Measurements from ENCODE around the gene PFDN1.

PFDN1 gene

DNA sequence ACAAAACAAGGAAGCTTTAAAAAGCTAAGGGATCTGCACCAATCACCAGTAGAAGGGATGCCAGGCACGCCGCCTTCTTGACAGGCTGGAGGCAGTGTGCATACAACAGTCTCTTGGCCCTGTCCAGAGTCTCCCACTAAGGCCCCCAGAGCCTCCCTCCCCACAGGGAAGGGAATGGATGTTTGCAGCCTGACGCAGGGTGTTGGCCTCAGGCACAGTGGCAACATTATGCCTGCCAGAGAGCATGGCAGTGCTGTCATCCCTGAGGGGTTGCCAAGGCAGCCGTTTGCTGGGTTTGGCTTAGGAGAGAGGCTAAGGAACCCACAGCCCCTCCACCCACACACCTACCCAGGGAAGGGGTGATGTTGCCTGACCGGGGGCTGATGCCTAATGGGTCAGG lies 38.7 kb upstream of the PFDN1 start:
- in situ Hi-C loops (cut with HindIII; ENCODE audit: low sequenced_read_pairs): no loop called here
- TF ChIP-seq CTCF (IDR thresholded peaks at IDR 0.05; ENCODE audit: low read depth, low read length): no peak
- H3K4me3 ChIP-seq (ENCODE audit: low read depth, low read length): no peak overlapping the region
- no peak for DNase-seq (ENCODE audit: low read depth, low spot score)

DNA sequence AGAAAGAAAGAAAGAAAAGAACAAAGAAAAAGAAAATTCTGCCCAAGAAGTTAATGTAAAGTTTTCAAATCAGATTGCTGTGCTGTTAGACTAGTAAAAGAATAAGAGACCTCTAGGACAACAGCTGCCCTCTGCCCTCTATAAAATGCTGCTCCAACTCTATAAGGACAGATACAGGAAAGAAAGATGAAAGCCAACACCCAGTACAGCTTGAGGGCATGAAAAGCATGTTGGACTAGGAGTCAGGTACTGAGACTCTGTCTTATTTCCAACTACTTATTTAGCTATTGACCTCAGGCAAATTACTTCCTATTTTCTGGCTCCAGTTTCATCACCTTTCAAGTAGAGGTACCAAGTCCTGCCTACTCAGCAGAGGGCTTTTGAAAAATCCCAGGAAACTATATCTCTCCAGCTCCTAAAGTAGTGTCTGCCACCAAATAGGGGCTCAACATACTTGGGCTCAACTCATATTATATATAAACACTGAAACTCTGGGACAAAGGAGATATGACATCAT lies 37.8 kb upstream of the PFDN1 start:
- no peak overlapping the region for H3K4me3 ChIP-seq (ENCODE audit: low read depth, low read length)
- in situ Hi-C loops (cut with HindIII; ENCODE audit: low sequenced_read_pairs): no loop called here
- no peak for TF ChIP-seq CTCF (IDR thresholded peaks at IDR 0.05; ENCODE audit: low read depth, low read length)
- DNase-seq (ENCODE audit: low read depth, low spot score): no peak

GRCh38 chr5:140339636-140340035 lies 36.7 kb upstream of the PFDN1 start:
- in situ Hi-C loops (cut with HindIII; ENCODE audit: low sequenced_read_pairs): no loop called here
- no peak for DNase-seq (ENCODE audit: low read depth, low spot score)
- no peak for TF ChIP-seq CTCF (IDR thresholded peaks at IDR 0.05; ENCODE audit: low read depth, low read length)
- no peak overlapping the region for H3K4me3 ChIP-seq (ENCODE audit: low read depth, low read length)

- no peak for DNase-seq (ENCODE audit: low read depth, low spot score)
- no peak for TF ChIP-seq CTCF (IDR thresholded peaks at IDR 0.05; ENCODE audit: low read depth, low read length)
- in situ Hi-C loops (cut with HindIII; ENCODE audit: low sequenced_read_pairs): no loop called here
- no peak overlapping the region for H3K4me3 ChIP-seq (ENCODE audit: low read depth, low read length)
These were observed 36.0 kb upstream of the PFDN1 start for GRCh38 chr5:140338908-140339307.

DNA sequence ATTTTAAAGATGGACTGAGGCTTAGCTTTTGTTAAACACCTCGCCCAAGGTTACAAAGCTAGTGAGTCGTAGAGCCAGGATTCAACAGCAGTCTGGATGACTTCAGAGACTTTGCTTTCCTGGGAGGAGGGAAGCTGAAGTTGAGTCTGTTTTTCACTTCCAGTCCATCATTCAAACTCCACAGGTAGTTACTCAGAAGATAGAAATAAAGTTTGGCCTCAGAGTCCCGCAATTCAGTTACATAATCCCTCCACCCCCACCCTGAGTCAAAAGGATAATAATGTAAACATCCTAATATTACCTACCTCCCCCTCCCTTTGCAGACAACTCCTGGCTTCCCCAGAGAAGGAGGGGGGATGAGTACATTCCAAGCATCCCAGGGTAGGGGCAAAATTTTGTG lies 35.4 kb upstream of the PFDN1 start:
- no peak overlapping the region for H3K4me3 ChIP-seq (ENCODE audit: low read depth, low read length)
- in situ Hi-C loops (cut with HindIII; ENCODE audit: low sequenced_read_pairs): no loop called here
- no peak for TF ChIP-seq CTCF (IDR thresholded peaks at IDR 0.05; ENCODE audit: low read depth, low read length)
- DNase-seq (ENCODE audit: low read depth, low spot score): no peak

GRCh38 chr5:140337880-140338279 lies 35.0 kb upstream of the PFDN1 start:
- no peak overlapping the region for H3K4me3 ChIP-seq (ENCODE audit: low read depth, low read length)
- no peak for DNase-seq (ENCODE audit: low read depth, low spot score)
- no peak for TF ChIP-seq CTCF (IDR thresholded peaks at IDR 0.05; ENCODE audit: low read depth, low read length)
- in situ Hi-C loops (cut with HindIII; ENCODE audit: low sequenced_read_pairs): no loop called here

- no peak for TF ChIP-seq CTCF (IDR thresholded peaks at IDR 0.05; ENCODE audit: low read depth, low read length)
- DNase-seq (ENCODE audit: low read depth, low spot score): no peak
- in situ Hi-C loops (cut with HindIII; ENCODE audit: low sequenced_read_pairs): no loop called here
- no peak overlapping the region for H3K4me3 ChIP-seq (ENCODE audit: low read depth, low read length)
These were observed 33.5 kb upstream of the PFDN1 start for GRCh38 chr5:140336388-140336787.
